SK-N-SH (cell line): Measurements from ENCODE around the gene PPP1R12C. TPM values are rescaled to one million over a fixed set of nuclear protein-coding genes. Genes with fewer than 3 reads are reported as not detected.

ENCODE experiments used
- CTCF ChIA-PET: fragments of 300-600, 350-600 bp; formaldehyde crosslinking; extraction: SDS; loops from one replicate; lab custom pipeline; 2021; lab: Yijun Ruan, JAX
- POLR2A ChIA-PET: fragments of 350-600 bp; sonication (Branson Sonifier 250); formaldehyde crosslinking; extraction: SDS; loops from one replicate; lab custom pipeline; 2020; ENCODE audit warnings: antibody characterized with exemption, inconsistent platforms; lab: Yijun Ruan, JAX
- DNase-seq: peaks from one replicate; pipeline ENCODE4 v3.0.0; 2012
- H2AFZ ChIP-seq: fragments of 200-600 bp; sonication (generic); 2 replicates; pipeline ENCODE4 v1.8.1; 2016; ENCODE audit warnings: antibody characterized with exemption, mild to moderate bottlenecking, low read depth
- H3F3A ChIP-seq: fragments of 200-600 bp; sonication (generic); replicated peaks from 2 replicates; pipeline ENCODE3; 2016; ENCODE audit warnings: antibody characterized with exemption, mild to moderate bottlenecking; ENCODE audit not compliant: insufficient read depth
- H3K27ac ChIP-seq, 2 experiments: fragments of 200-500 bp in 1 of 2; fragments of 200-600 bp in 1 of 2; sonication (Bioruptor generic) in 1 of 2; sonication (generic), shearing (Covaris generic) in 1 of 2; 2 replicates each; pipeline versions ENCODE4 v1.5.1 to v1.6.1; 2014 to 2016; ENCODE audit warnings: low read depth in 2 of 2, inconsistent platforms in 1 of 2, low read length in 1 of 2, mild to moderate bottlenecking in 1 of 2, mixed read lengths in 1 of 2
- H3K27me3 ChIP-seq: fragments of 200-600 bp; sonication (generic), shearing (Covaris generic); 2 replicates; pipeline ENCODE4 v1.6.1; 2016; ENCODE audit warnings: mixed run types; ENCODE audit not compliant: insufficient read depth
- H3K36me3 ChIP-seq, 2 experiments: fragments of 200-500 bp in 1 of 2; fragments of 200-600 bp in 1 of 2; sonication (Bioruptor generic) in 1 of 2; sonication (generic) in 1 of 2; replicated peaks in 1 of 2; 2 replicates each; pipeline versions ENCODE3 to v1.5.1; 2014 to 2016; ENCODE audit warnings: low read length in 1 of 2, mild to moderate bottlenecking in 1 of 2; ENCODE audit not compliant: insufficient read depth in 2 of 2, control insufficient read depth in 1 of 2
- H3K4me1 ChIP-seq, 2 experiments: fragments of 200-500 bp in 1 of 2; fragments of 200-600 bp in 1 of 2; sonication (Bioruptor generic) in 1 of 2; sonication (generic), shearing (Covaris generic) in 1 of 2; 2 replicates each; pipeline versions ENCODE4 v1.5.1 to v1.6.1; 2014 to 2016; ENCODE audit warnings: low read depth in 1 of 2, low read length in 1 of 2, mixed run types in 1 of 2; ENCODE audit not compliant: insufficient read depth in 2 of 2, control insufficient read depth in 1 of 2
- H3K4me2 ChIP-seq: fragments of 200-600 bp; sonication (generic), shearing (Covaris generic); 2 replicates; pipeline ENCODE4 v1.6.1; 2017; ENCODE audit warnings: mixed run types
- H3K4me3 ChIP-seq, 2 experiments: fragments of 200-500 bp in 1 of 2; fragments of 200-600 bp in 1 of 2; sonication (Bioruptor generic) in 1 of 2; sonication (generic), shearing (Covaris generic) in 1 of 2; 2 replicates each; pipeline versions ENCODE4 v1.5.1 to v1.8.1; 2014 to 2016; ENCODE audit warnings: low read depth in 2 of 2, inconsistent platforms in 1 of 2, low read length in 1 of 2, mild to moderate bottlenecking in 1 of 2, mixed read lengths in 1 of 2, moderate library complexity in 1 of 2
- H3K79me2 ChIP-seq: fragments of 200-600 bp; sonication (generic); 2 replicates; pipeline ENCODE4 v1.8.1; 2017; ENCODE audit warnings: mild to moderate bottlenecking; ENCODE audit not compliant: insufficient read depth
- H3K9ac ChIP-seq: fragments of 200-600 bp; sonication (generic); 2 replicates; pipeline ENCODE4 v1.6.1; 2017; ENCODE audit warnings: mixed run types
- H3K9me2 ChIP-seq: fragments of 200-600 bp; sonication (generic); 2 replicates; pipeline ENCODE4 v1.6.1; 2017; ENCODE audit warnings: mixed run types
- H3K9me3 ChIP-seq: fragments of 200-600 bp; sonication (generic); 2 replicates; pipeline ENCODE4 v1.6.1; 2017; ENCODE audit warnings: mixed run types, mild to moderate bottlenecking, moderate library complexity
- H4K20me1 ChIP-seq: fragments of 200-600 bp; sonication (generic); 2 replicates; pipeline ENCODE4 v1.6.1; 2017; ENCODE audit warnings: mild to moderate bottlenecking, mixed run types; ENCODE audit not compliant: insufficient read depth
- CHD2 ChIP-seq: fragments of 150-350 bp; IDR thresholded peaks from 2 replicates; pipeline ENCODE4 v1.6.1; 2018; ENCODE audit warnings: low read length; ENCODE audit not compliant: partially characterized antibody
- EP300 ChIP-seq, 2 experiments: IDR thresholded peaks; 2 replicates each; pipeline versions ENCODE4 v1.4.0 to v1.6.1; 2012; ENCODE audit warnings: borderline replicate concordance in 1 of 2, low read depth in 1 of 2, low read length in 1 of 2
- EZH2phosphoT487 ChIP-seq: fragments of 200-600 bp; sonication (generic); IDR thresholded peaks from 2 replicates; pipeline ENCODE4 v1.6.1; 2017; ENCODE audit warnings: low read depth, mixed run types, mild to moderate bottlenecking, antibody characterized with exemption, moderate library complexity, borderline replicate concordance
- FOXJ3 ChIP-seq: sonication (generic); formaldehyde crosslinking; IDR thresholded peaks from 2 replicates; pipeline ENCODE4 v1.5.1; 2020; ENCODE audit warnings: mild to moderate bottlenecking, missing genetic modification reagents
- MXI1 ChIP-seq: IDR thresholded peaks from 2 replicates; pipeline ENCODE4 v1.6.1; 2012; ENCODE audit warnings: mild to moderate bottlenecking, low read depth, low read length, improper control_type of control experiment
- NRF1 ChIP-seq: IDR thresholded peaks from 2 replicates; pipeline ENCODE4 v1.6.1; 2012; ENCODE audit warnings: low read depth, mild to moderate bottlenecking, low read length
- RAD21 ChIP-seq: IDR thresholded peaks from 2 replicates; pipeline ENCODE4 v1.6.1; 2012; ENCODE audit warnings: mild to moderate bottlenecking, low read length
- RCOR1 ChIP-seq: fragments of 150-350 bp; IDR thresholded peaks from 2 replicates; pipeline ENCODE4 v1.6.1; 2017; ENCODE audit warnings: antibody characterized with exemption, low read length
- RFX5 ChIP-seq: IDR thresholded peaks from 2 replicates; pipeline ENCODE4 v1.6.1; 2012; ENCODE audit warnings: mild to moderate bottlenecking, improper control_type of control experiment, low read length
- RXRA ChIP-seq: IDR thresholded peaks from 2 replicates; pipeline ENCODE4 v1.4.0; 2012; ENCODE audit warnings: low read depth, mild to moderate bottlenecking, borderline replicate concordance
- TAF1 ChIP-seq: IDR thresholded peaks from 2 replicates; pipeline ENCODE4 v1.6.1; 2012; ENCODE audit warnings: low read depth, mild to moderate bottlenecking, low read length, moderate library complexity, borderline replicate concordance
- TEAD4 ChIP-seq: IDR thresholded peaks from 2 replicates; pipeline ENCODE4 v1.4.0; 2012; ENCODE audit warnings: mild to moderate bottlenecking, borderline replicate concordance; ENCODE audit not compliant: insufficient read depth
- YY1 ChIP-seq: IDR thresholded peaks from 2 replicates; pipeline ENCODE4 v1.4.0; 2012; ENCODE audit warnings: low read depth, mild to moderate bottlenecking
- WGBS: methylation state at CpG from one replicate; pipeline ENCODE4 v1.1.6; 2017; ENCODE audit warnings: low lambda C conversion rate; 5-methylcytosine and 5-hydroxymethylcytosine counted together
- polyA plus RNA-seq, 3 experiments: library from polyadenylated mRNA; depleted of rRNA; stranded (reverse); fragments of >200 nt; gene quantifications; 2 replicates each; pipeline ENCODE4 v1.2.3, GENCODE V29; 2012
- TF ChIP-seq, protein P1 (sequence below): IDR thresholded peaks from 2 replicates; pipeline ENCODE4 v1.4.0; 2012; ENCODE audit warnings: low read depth, borderline replicate concordance
- TF ChIP-seq, protein P2 (sequence below): fragments of 150-350 bp; IDR thresholded peaks from 2 replicates; pipeline ENCODE4 v1.6.1; 2016; ENCODE audit warnings: mild to moderate bottlenecking, low read depth, low read length
- TF ChIP-seq, protein P3 (sequence below): IDR thresholded peaks from 2 replicates; pipeline ENCODE4 v1.4.0; 2012; ENCODE audit warnings: low read depth
- TF ChIP-seq, protein P4 (sequence below): IDR thresholded peaks from 2 replicates; pipeline ENCODE4; 2012

Gene PPP1R12C
- polyA plus RNA-seq, 1 of the 3 experiments (the other 2 are of a cell fraction) = 83.9 TPM

DNA sequence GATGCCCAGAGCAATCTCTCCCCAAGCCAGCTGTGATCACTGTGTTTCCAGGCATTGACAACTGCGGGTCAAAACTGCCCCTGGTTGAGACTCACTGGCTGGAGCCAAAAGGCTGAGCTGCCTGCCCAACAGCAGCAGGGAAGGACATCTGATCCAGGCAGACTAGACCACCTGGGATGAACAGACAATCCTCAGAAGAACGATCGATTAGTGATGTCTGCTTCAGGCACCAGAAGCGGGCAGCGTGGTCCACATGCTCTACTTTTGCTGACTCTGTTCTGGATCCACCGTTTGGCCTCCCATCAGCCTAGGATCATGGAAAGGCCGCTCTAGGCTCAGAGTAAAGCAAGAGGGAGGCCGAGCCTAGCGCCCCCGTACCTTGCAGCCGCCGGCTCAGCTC, 69.5 kb downstream of the PPP1R12C start (continued):
- TF ChIP-seq, protein P1, sequence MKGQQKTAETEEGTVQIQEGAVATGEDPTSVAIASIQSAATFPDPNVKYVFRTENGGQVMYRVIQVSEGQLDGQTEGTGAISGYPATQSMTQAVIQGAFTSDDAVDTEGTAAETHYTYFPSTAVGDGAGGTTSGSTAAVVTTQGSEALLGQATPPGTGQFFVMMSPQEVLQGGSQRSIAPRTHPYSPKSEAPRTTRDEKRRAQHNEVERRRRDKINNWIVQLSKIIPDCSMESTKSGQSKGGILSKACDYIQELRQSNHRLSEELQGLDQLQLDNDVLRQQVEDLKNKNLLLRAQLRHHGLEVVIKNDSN = no peak
- TF ChIP-seq YY1 (no peak), TAF1 (no peak), RFX5 (no peak), RAD21 (no peak), EP300 (IDR thresholded peaks at IDR 0.05; ENCODE audit: borderline replicate concordance in 1 of 2, low read depth in 1 of 2, low read length in 1 of 2) (no peak), NRF1 (no peak), MXI1 (no peak), TEAD4 (no peak)
- TF ChIP-seq, protein P2, sequence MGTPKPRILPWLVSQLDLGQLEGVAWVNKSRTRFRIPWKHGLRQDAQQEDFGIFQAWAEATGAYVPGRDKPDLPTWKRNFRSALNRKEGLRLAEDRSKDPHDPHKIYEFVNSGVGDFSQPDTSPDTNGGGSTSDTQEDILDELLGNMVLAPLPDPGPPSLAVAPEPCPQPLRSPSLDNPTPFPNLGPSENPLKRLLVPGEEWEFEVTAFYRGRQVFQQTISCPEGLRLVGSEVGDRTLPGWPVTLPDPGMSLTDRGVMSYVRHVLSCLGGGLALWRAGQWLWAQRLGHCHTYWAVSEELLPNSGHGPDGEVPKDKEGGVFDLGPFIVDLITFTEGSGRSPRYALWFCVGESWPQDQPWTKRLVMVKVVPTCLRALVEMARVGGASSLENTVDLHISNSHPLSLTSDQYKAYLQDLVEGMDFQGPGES = no peak
- TF ChIP-seq, protein P3, sequence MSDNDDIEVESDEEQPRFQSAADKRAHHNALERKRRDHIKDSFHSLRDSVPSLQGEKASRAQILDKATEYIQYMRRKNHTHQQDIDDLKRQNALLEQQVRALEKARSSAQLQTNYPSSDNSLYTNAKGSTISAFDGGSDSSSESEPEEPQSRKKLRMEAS = no peak

DNA sequence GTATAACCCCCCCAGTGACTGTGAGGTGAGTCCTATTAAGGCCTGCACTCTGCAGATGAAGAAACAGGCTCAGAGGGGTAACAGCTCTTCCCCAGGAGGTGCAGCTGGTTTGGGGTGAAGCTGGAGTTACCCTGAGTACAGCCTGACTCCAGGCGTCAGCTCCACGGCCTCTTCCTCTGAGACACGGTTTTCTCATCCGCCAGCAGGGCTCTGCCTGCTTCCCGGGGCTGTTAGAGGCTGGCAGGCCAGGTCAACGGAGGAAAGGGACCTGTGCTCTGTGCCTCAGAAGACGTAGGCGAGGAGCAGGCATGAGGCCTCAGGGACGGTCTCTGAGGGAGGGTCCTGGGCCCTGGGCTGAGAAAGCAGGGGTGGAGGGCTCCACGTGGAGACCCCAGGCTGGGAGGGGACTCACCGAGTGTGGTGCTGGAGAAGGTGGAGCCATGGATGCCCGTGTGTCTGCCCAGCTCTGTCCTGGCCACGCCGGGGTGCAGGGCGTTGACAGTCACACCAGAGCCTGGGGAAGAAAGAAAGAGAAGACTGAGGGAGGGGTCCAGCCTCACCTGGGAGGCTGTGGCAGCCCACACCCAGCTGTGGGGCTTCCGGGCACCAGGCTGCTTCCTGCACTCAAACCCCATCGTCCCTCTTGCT, 70.3 kb downstream of the PPP1R12C start:
- H3K4me3 ChIP-seq = no peak overlapping the region
- no peak for DNase-seq
- no peaks in the 10 kb centered on the region for H4K20me1 ChIP-seq
- no peak overlapping the region for H2AFZ ChIP-seq
- H3K27ac ChIP-seq = no peak overlapping the region
- H3K27me3 ChIP-seq = no peaks in the 10 kb centered on the region
- no peaks in the 10 kb centered on the region for H3K4me1 ChIP-seq
- no peak overlapping the region for H3K9ac ChIP-seq
- H3K9me2 ChIP-seq = no peaks in the 10 kb centered on the region
- H3F3A ChIP-seq = no peaks in the 10 kb centered on the region
- POLR2A ChIA-PET = no interaction called here
- no peaks in the 10 kb centered on the region for H3K79me2 ChIP-seq
- no peak overlapping the region for H3K4me2 ChIP-seq
- TF ChIP-seq EZH2phosphoT487 (no peak), RXRA (no peak), FOXJ3 (CRISPR knock-in tag) (no peak), CHD2 (no peak), RCOR1 (no peak), NRF1 (no peak), TAF1 (no peak), RFX5 (no peak)
- TF ChIP-seq, protein P4, sequence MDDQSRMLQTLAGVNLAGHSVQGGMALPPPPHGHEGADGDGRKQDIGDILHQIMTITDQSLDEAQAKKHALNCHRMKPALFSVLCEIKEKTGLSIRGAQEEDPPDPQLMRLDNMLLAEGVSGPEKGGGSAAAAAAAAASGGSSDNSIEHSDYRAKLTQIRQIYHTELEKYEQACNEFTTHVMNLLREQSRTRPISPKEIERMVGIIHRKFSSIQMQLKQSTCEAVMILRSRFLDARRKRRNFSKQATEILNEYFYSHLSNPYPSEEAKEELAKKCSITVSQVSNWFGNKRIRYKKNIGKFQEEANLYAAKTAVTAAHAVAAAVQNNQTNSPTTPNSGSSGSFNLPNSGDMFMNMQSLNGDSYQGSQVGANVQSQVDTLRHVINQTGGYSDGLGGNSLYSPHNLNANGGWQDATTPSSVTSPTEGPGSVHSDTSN = no peak
- TF ChIP-seq, protein P2 = no peak
- CTCF ChIA-PET = interaction anchor here (0.6 kb wide), 1 partner anchor 458 kb away, joined by 3 read pairs; no protein-coding TSS in a partner anchor
- H3K36me3 ChIP-seq = peaks cover 0 to 46% of the 10 kb centered on the region in 2 experiments
- no peaks in the 10 kb centered on the region for H3K9me3 ChIP-seq
- 94% methylated on average over 14 of the region's 17 CpGs for WGBS
